OCI-LY1 (cell line): ENCODE results near the gene MCAM.

Source experiments
- H2AFZ ChIP-seq: fragments of 200-600 bp; sonication (generic), shearing (Covaris generic); 2 replicates; pipeline ENCODE4 v1.6.0; 2014; ENCODE audit warnings: antibody characterized with exemption, mild to moderate bottlenecking, low read length
- H3F3A ChIP-seq: fragments of 200-600 bp; sonication (generic), shearing (Covaris generic); 2 replicates; pipeline ENCODE4 v1.6.0; 2014; ENCODE audit warnings: mild to moderate bottlenecking, antibody characterized with exemption, low read length, moderate library complexity; ENCODE audit not compliant: insufficient read depth
- H3K27ac ChIP-seq: fragments of 200-600 bp; sonication (generic); 2 replicates; pipeline ENCODE4 v1.5.1; 2014; ENCODE audit warnings: low read length, mixed run types, mild to moderate bottlenecking, low read depth; ENCODE audit not compliant: poor library complexity, severe bottlenecking
- H3K27me3 ChIP-seq: fragments of 200-600 bp; sonication (generic); 2 replicates; pipeline ENCODE4 v1.6.0; 2014; ENCODE audit warnings: antibody characterized with exemption, mild to moderate bottlenecking, low read length, moderate library complexity; ENCODE audit not compliant: insufficient read depth
- H3K36me3 ChIP-seq: fragments of 200-600 bp; sonication (generic); 2 replicates; pipeline ENCODE4 v1.6.1; 2014; ENCODE audit warnings: mild to moderate bottlenecking, antibody characterized with exemption, low read length, moderate library complexity, mixed read lengths; ENCODE audit not compliant: insufficient read depth
- H3K4me1 ChIP-seq: fragments of 200-600 bp; sonication (generic); 2 replicates; pipeline ENCODE4 v1.5.1; 2014; ENCODE audit warnings: mild to moderate bottlenecking, low read length, moderate library complexity; ENCODE audit not compliant: insufficient read depth, severe bottlenecking
- H3K4me2 ChIP-seq: fragments of 200-600 bp; sonication (generic), shearing (Covaris generic); 2 replicates; pipeline ENCODE4 v1.6.1; 2014; ENCODE audit warnings: low read length
- H3K4me3 ChIP-seq: fragments of 200-600 bp; sonication (generic); 2 replicates; pipeline ENCODE4 v1.5.1; 2014; ENCODE audit warnings: low read length, low read depth, mild to moderate bottlenecking, mixed read lengths; ENCODE audit not compliant: poor library complexity, severe bottlenecking
- H3K79me2 ChIP-seq: fragments of 200-600 bp; shearing (Covaris generic); 2 replicates; pipeline ENCODE4 v1.6.1; 2016; ENCODE audit warnings: mixed run types, low read length, mixed read lengths; ENCODE audit not compliant: insufficient read depth
- H3K9ac ChIP-seq: fragments of 200-600 bp; sonication (generic), shearing (Covaris generic); 2 replicates; pipeline ENCODE4 v1.6.1; 2014; ENCODE audit warnings: mild to moderate bottlenecking, low read length, mixed read lengths
- H3K9me2 ChIP-seq: fragments of 200-600 bp; sonication (generic), shearing (Covaris generic); 2 replicates; pipeline ENCODE4 v1.6.1; 2014; ENCODE audit warnings: low read depth, mild to moderate bottlenecking, low read length, mixed read lengths
- H3K9me3 ChIP-seq: fragments of 200-600 bp; shearing (Covaris generic); 2 replicates; pipeline ENCODE4 v1.6.1; 2014; ENCODE audit warnings: low read length, mixed read lengths
- H4K20me1 ChIP-seq: fragments of 200-600 bp; sonication (generic), shearing (Covaris generic); 2 replicates; pipeline ENCODE4 v1.6.0; 2016; ENCODE audit warnings: mild to moderate bottlenecking, low read length; ENCODE audit not compliant: insufficient read depth
- CTCF ChIP-seq: fragments of 200-600 bp; sonication (generic), shearing (Covaris generic); IDR thresholded peaks from 2 replicates; pipeline ENCODE4 v1.5.1; 2017; ENCODE audit warnings: mild to moderate bottlenecking, antibody characterized with exemption, low read length, moderate library complexity, mixed read lengths
- EZH2 ChIP-seq: fragments of 200-600 bp; sonication (generic), shearing (Covaris generic); IDR thresholded peaks from 2 replicates; pipeline ENCODE4 v1.8.0; 2017; ENCODE audit warnings: borderline replicate concordance, mixed run types, mild to moderate bottlenecking, antibody characterized with exemption, low read length, moderate library complexity, mixed read lengths

The MCAM gene

GRCh38 chr11:119330237-119330636 lies 13.3 kb upstream of the MCAM start:
- no peak overlapping the region for H2AFZ ChIP-seq
- no peaks in the 10 kb centered on the region for H3K27me3 ChIP-seq
- H3K4me1 ChIP-seq, result peaks cover 13% of the 10 kb centered on the region
- no peak overlapping the region for H3K4me3 ChIP-seq
- no peaks in the 10 kb centered on the region for H3K9me3 ChIP-seq
- no peak for TF ChIP-seq CTCF
- TF ChIP-seq EZH2, result no peak
- 0 out of 2 replicates have a peak, but pooled peaks cover 2% of the 10 kb centered on the region for H3K79me2 ChIP-seq
- no peak overlapping the region for H3K9ac ChIP-seq
- H4K20me1 ChIP-seq, result no peaks in the 10 kb centered on the region
- no peaks in the 10 kb centered on the region for H3K9me2 ChIP-seq
- no peak overlapping the region for H3K27ac ChIP-seq
- no peaks in the 10 kb centered on the region for H3K36me3 ChIP-seq
- no peaks in the 10 kb centered on the region for H3F3A ChIP-seq
- H3K4me2 ChIP-seq, result no peak overlapping the region

GRCh38 chr11:119329320-119329719 lies 12.4 kb upstream of the MCAM start:
- Histone ChIP-seq H3K9me2 (no peaks in the 10 kb centered on the region), H3F3A (no peaks in the 10 kb centered on the region), H3K9me3 (no peaks in the 10 kb centered on the region), H3K27me3 (no peaks in the 10 kb centered on the region), H2AFZ (no peak overlapping the region), H3K4me1 (peaks cover 8% of the 10 kb centered on the region), H3K9ac (no peak overlapping the region), H3K4me2 (no peak overlapping the region), H4K20me1 (no peaks in the 10 kb centered on the region), H3K4me3 (no peak overlapping the region), H3K36me3 (no peaks in the 10 kb centered on the region), H3K79me2 (no peaks in the 10 kb centered on the region), H3K27ac (no peak overlapping the region)
- TF ChIP-seq EZH2 (no peak), CTCF (no peak)

GRCh38 chr11:119324189-119324588 lies 7.3 kb upstream of the MCAM start:
- Histone ChIP-seq H3K27me3 (no peaks in the 10 kb centered on the region), H3F3A (no peaks in the 10 kb centered on the region), H3K79me2 (no peaks in the 10 kb centered on the region), H3K4me2 (no peak overlapping the region), H3K4me1 (peaks cover 34% of the 10 kb centered on the region), H3K4me3 (no peak overlapping the region), H3K9me3 (no peaks in the 10 kb centered on the region), H2AFZ (no peak overlapping the region), H3K9ac (no peak overlapping the region), H4K20me1 (no peaks in the 10 kb centered on the region), H3K9me2 (no peaks in the 10 kb centered on the region), H3K27ac (no peak overlapping the region), H3K36me3 (no peaks in the 10 kb centered on the region)
- no peak for TF ChIP-seq CTCF
- TF ChIP-seq EZH2, result no peak
